H1 (cell line): ENCODE data around the gene TGOLN2. TPM values are rescaled to one million over a fixed set of nuclear protein-coding genes. Genes with fewer than 3 reads are reported as not detected.

ENCODE experiments used
- CTCF ChIA-PET: fragments of 300-600 bp; sonication (Branson Sonifier 250); formaldehyde crosslinking; loops from one replicate; lab custom pipeline; 2021; ENCODE audit not compliant: partially characterized antibody; lab: Charles Lee
- POLR2A ChIA-PET: fragments of 300-600 bp; sonication (Branson Sonifier 250); formaldehyde crosslinking; loops from one replicate; lab custom pipeline; 2021; ENCODE audit warnings: inconsistent platforms; ENCODE audit not compliant: partially characterized antibody; lab: Charles Lee
- DNase-seq, 2 experiments: peaks; one replicate each; pipeline versions ENCODE4 v3.0.0 to v3.0.0-alpha.2; 2010 to 2022; ENCODE audit warnings: low spot score in 2 of 2, low read depth in 1 of 2, mixed read lengths in 1 of 2
- FAIRE-seq: peaks from 2 replicates; lab custom pipeline; 2011; peaks lifted over from hg19 to GRCh38; lab: Jason Lieb, UNC
- H2AFZ ChIP-seq: 2 replicates; pipeline ENCODE4 v1.8.1; 2012; ENCODE audit warnings: low read length, inconsistent platforms
- H2AK5ac ChIP-seq: 2 replicates; pipeline ENCODE4 v1.6.1; 2013; ENCODE audit warnings: low read depth, low read length
- H2BK120ac ChIP-seq: replicated peaks from 2 replicates; pipeline ENCODE3; 2013; ENCODE audit warnings: low read depth, low read length, inconsistent platforms
- H2BK12ac ChIP-seq: 2 replicates; pipeline ENCODE4 v1.6.1; 2013; ENCODE audit warnings: low read depth, low read length
- H2BK15ac ChIP-seq: 2 replicates; pipeline ENCODE4 v1.6.1; 2013; ENCODE audit warnings: low read length
- H2BK20ac ChIP-seq: 2 replicates; pipeline ENCODE4 v1.6.1; 2013; ENCODE audit warnings: low read length
- H2BK5ac ChIP-seq: 2 replicates; pipeline ENCODE4 v1.6.1; 2013; ENCODE audit warnings: low read depth, low read length
- H3K14ac ChIP-seq: 2 replicates; pipeline ENCODE4 v1.6.1; 2013; ENCODE audit warnings: inconsistent platforms; ENCODE audit not compliant: insufficient read length
- H3K18ac ChIP-seq: 2 replicates; pipeline ENCODE4 v1.6.1; 2013; ENCODE audit warnings: low read length; ENCODE audit errors: extremely low read depth
- H3K23ac ChIP-seq: 2 replicates; pipeline ENCODE4 v1.6.1; 2013; ENCODE audit warnings: inconsistent platforms; ENCODE audit not compliant: insufficient read length
- H3K23me2 ChIP-seq: 2 replicates; pipeline ENCODE4 v1.6.1; 2013; ENCODE audit warnings: low read depth, low read length
- H3K27ac ChIP-seq: 2 replicates; pipeline ENCODE4 v1.6.1; 2011; ENCODE audit warnings: low read depth, low read length, inconsistent platforms
- H3K27me3 ChIP-seq, 4 experiments: replicated peaks in 1 of 4; 1 replicate in 1 of 4; 2 replicates in 3 of 4; pipeline versions ENCODE4 v1.6.1 to v1.8.1; 2011 to 2013; ENCODE audit warnings: low read length in 3 of 4, mild to moderate bottlenecking in 3 of 4, inconsistent platforms in 2 of 4, mixed read lengths in 2 of 4, moderate library complexity in 1 of 4; ENCODE audit not compliant: control insufficient read depth in 3 of 4, insufficient read depth in 3 of 4; ENCODE audit errors: extremely low read depth in 1 of 4
- H3K36me3 ChIP-seq, 4 experiments: 2 replicates each; pipeline versions ENCODE4 v1.6.1 to v1.8.1; 2011 to 2013; ENCODE audit warnings: mild to moderate bottlenecking in 4 of 4, low read length in 3 of 4, moderate library complexity in 2 of 4, control low read depth in 1 of 4, inconsistent platforms in 1 of 4; ENCODE audit not compliant: insufficient read depth in 4 of 4, control insufficient read depth in 2 of 4
- H3K4ac ChIP-seq: replicated peaks from 2 replicates; pipeline ENCODE3; 2013; ENCODE audit warnings: low read length, low read depth, mixed read lengths, inconsistent platforms; ENCODE audit not compliant: insufficient read length
- H3K4me1 ChIP-seq, 4 experiments: replicated peaks in 1 of 4; 1 replicate in 1 of 4; 2 replicates in 3 of 4; pipeline versions ENCODE4 v1.6.1 to v1.8.1; 2011 to 2013; ENCODE audit warnings: low read length in 3 of 4, inconsistent platforms in 2 of 4, mixed read lengths in 1 of 4; ENCODE audit not compliant: insufficient read depth in 4 of 4, control insufficient read depth in 3 of 4
- H3K4me2 ChIP-seq, 2 experiments: 2 replicates each; pipeline versions ENCODE4 v1.6.1 to v1.8.1; 2011 to 2013; ENCODE audit warnings: low read depth in 2 of 2, low read length in 2 of 2, control low read depth in 1 of 2, inconsistent platforms in 1 of 2, mild to moderate bottlenecking in 1 of 2; ENCODE audit not compliant: insufficient read depth in 1 of 2
- H3K4me3 ChIP-seq, 4 experiments: fragments of 200-600, 300-600 bp in 1 of 4; sonication (generic), shearing (Covaris generic), sonication (Bioruptor Twin) in 1 of 4; 2 replicates each; pipeline versions ENCODE4 v1.5.1 to v1.8.1; 2011 to 2016; ENCODE audit warnings: low read length in 4 of 4, low read depth in 3 of 4, control low read depth in 2 of 4, inconsistent platforms in 2 of 4, mild to moderate bottlenecking in 2 of 4, mixed read lengths in 1 of 4, moderate library complexity in 1 of 4; ENCODE audit not compliant: insufficient read depth in 2 of 4; ENCODE audit errors: extremely low read depth in 1 of 4
- H3K56ac ChIP-seq: replicated peaks from 2 replicates; pipeline ENCODE3; 2013; ENCODE audit warnings: low read depth, mild to moderate bottlenecking, mixed read lengths, low read length, inconsistent platforms; ENCODE audit not compliant: insufficient read length
- H3K79me1 ChIP-seq: 2 replicates; pipeline ENCODE4 v1.6.1; 2013; ENCODE audit warnings: low read depth, low read length, control low read depth
- H3K79me2 ChIP-seq, 2 experiments: 2 replicates each; pipeline versions ENCODE4 v1.6.1 to v1.8.1; 2012 to 2013; ENCODE audit warnings: low read length in 2 of 2, mild to moderate bottlenecking in 2 of 2, inconsistent platforms in 1 of 2; ENCODE audit not compliant: insufficient read depth in 2 of 2, control insufficient read depth in 1 of 2
- H3K9ac ChIP-seq, 4 experiments: replicated peaks in 1 of 4; 1 replicate in 1 of 4; 2 replicates in 3 of 4; pipeline versions ENCODE4 v1.6.1 to v1.8.1; 2011 to 2013; ENCODE audit warnings: low read depth in 3 of 4, low read length in 3 of 4, control low read depth in 2 of 4, mild to moderate bottlenecking in 2 of 4, moderate library complexity in 2 of 4, inconsistent platforms in 1 of 4; ENCODE audit errors: extremely low read depth in 1 of 4
- H3K9me3 ChIP-seq, 2 experiments: 2 replicates each; pipeline versions ENCODE4 v1.6.1 to v1.8.1; 2012 to 2013; ENCODE audit warnings: mild to moderate bottlenecking in 2 of 2, moderate library complexity in 2 of 2, control low read depth in 1 of 2, inconsistent platforms in 1 of 2, low read depth in 1 of 2, low read length in 1 of 2, mixed read lengths in 1 of 2; ENCODE audit not compliant: insufficient read depth in 2 of 2
- H4K20me1 ChIP-seq, 2 experiments: replicated peaks in 1 of 2; 2 replicates each; pipeline versions ENCODE3 to v1.8.1; 2011 to 2013; ENCODE audit warnings: inconsistent platforms in 2 of 2, low read length in 2 of 2, mild to moderate bottlenecking in 1 of 2; ENCODE audit not compliant: insufficient read depth in 2 of 2, control insufficient read depth in 1 of 2
- H4K5ac ChIP-seq: 2 replicates; pipeline ENCODE4 v1.6.1; 2013; ENCODE audit warnings: low read length, low read depth, mixed read lengths, inconsistent platforms; ENCODE audit not compliant: insufficient read length
- H4K8ac ChIP-seq: 2 replicates; pipeline ENCODE4 v1.8.0; 2013; ENCODE audit warnings: mild to moderate bottlenecking, moderate library complexity, low read length, inconsistent platforms; ENCODE audit not compliant: insufficient read depth; ENCODE audit errors: extremely low read depth
- H4K91ac ChIP-seq: replicated peaks from 2 replicates; pipeline ENCODE3; 2013; ENCODE audit warnings: low read length, mixed read lengths, inconsistent platforms; ENCODE audit not compliant: insufficient read length
- JUN ChIP-seq: IDR thresholded peaks from 2 replicates; pipeline ENCODE4 v1.6.1; 2011; ENCODE audit warnings: low read depth, mild to moderate bottlenecking, improper control_type of control experiment, low read length
- RBBP5 ChIP-seq: IDR thresholded peaks from 2 replicates; pipeline ENCODE4 v1.7.1; 2012; ENCODE audit warnings: low read depth, mild to moderate bottlenecking, inconsistent platforms, low read length, moderate library complexity, borderline replicate concordance
- WGBS, 2 experiments: shearing (Covaris generic) in 1 of 2; methylation state at CpG; one replicate each; pipeline versions ENCODE4 v1.1.6 to v1.1.7; 2013 to 2015; ENCODE audit warnings: low lambda C conversion rate in 2 of 2, mixed read lengths in 2 of 2, inconsistent platforms in 1 of 2, low coverage in 1 of 2, missing lambda C conversion rate in 1 of 2; ENCODE audit not compliant: insufficient replicate concordance in 2 of 2, insufficient coverage in 1 of 2, insufficient read length in 1 of 2; ENCODE audit errors: extremely low coverage in 1 of 2, missing lambda C conversion rate in 1 of 2; 5-methylcytosine and 5-hydroxymethylcytosine counted together
- polyA plus RNA-seq, 7 experiments: library from polyadenylated mRNA; depleted of rRNA in 3 of 7; stranded (reverse) in 5 of 7; unstranded in 2 of 7; fragments of >200 nt in 5 of 7; fragments of 200-250 nt in 2 of 7; gene quantifications; 1 replicate in 5 of 7; 2 replicates in 1 of 7; 4 replicates in 1 of 7; pipeline versions ENCODE4 v1.2.1 to v1.2.3, GENCODE V29; 2011 to 2013; ENCODE audit warnings: missing spikeins in 2 of 7, mixed read lengths in 2 of 7
- total RNA-seq: library from RNA; stranded (reverse); fragmentation: NEBNext Ultra II Directional; extraction: Animal tissue kit (Norgen Biotek cat#: 25700); gene quantifications from 2 replicates; pipeline ENCODE4 v1.2.1, GENCODE V29; 2021

TGOLN2 gene
- total and polyA plus RNA-seq, 2 of the 8 experiments (the other 6 are each of a cell fraction or from before 2014, with no cell fraction given), result 33.9 to 38.9 TPM

GRCh38 chr2:85355521-85355920 lies 27.7 kb upstream of the TGOLN2 start:
- Histone ChIP-seq H3K27me3 (no peaks in the 10 kb centered on the region), H3K4me1 (peaks cover 0 to 3% (median 1%) of the 10 kb centered on the region in 4 experiments; a peak in 2 of 7 replicates), H3K79me1 (no peaks in the 10 kb centered on the region), H4K91ac (no peak overlapping the region), H2BK5ac (no peak overlapping the region), H4K20me1 (no peaks in the 10 kb centered on the region), H3K4me3 (peak overlapping the region in 3 of 4 experiments; percentile 75 to 95 (median 86); a peak in 6 of 8 replicates), H2BK12ac (no peak overlapping the region), H3K14ac (no peak overlapping the region), H3K18ac (no peak overlapping the region), H3K4ac (no peak overlapping the region), H3K9ac (no peak overlapping the region), H2BK15ac (no peak overlapping the region), H3K36me3 (0 out of 8 replicates have a peak, but pooled peaks cover 0 to 2% (median 0%) of the 10 kb centered on the region in 4 experiments), H3K23ac (no peak overlapping the region), H2AFZ (no peak overlapping the region), H4K5ac (no peak overlapping the region), H3K23me2 (peaks cover 8% of the 10 kb centered on the region), H2BK120ac (no peak overlapping the region), H3K27ac (no peak overlapping the region), H2AK5ac (no peak overlapping the region), H3K4me2 (peak overlapping the region; percentile 85 to 96), H3K56ac (no peak overlapping the region), H4K8ac (no peak overlapping the region), H3K9me3 (no peaks in the 10 kb centered on the region), H3K79me2 (no peaks in the 10 kb centered on the region), H2BK20ac (no peak overlapping the region)
- no peak for DNase-seq
- FAIRE-seq, result no peak
- CTCF ChIA-PET, result interaction anchor here (0.9 to 2.9 kb wide), 6 partner anchors 9 to 195 kb away, joined by 3 to 11 read pairs (median 6); no protein-coding TSS in a partner anchor
- POLR2A ChIA-PET, result interaction anchor here (1.1 to 4.5 kb wide), 13 partner anchors 10 to 301 kb away, joined by 3 to 23 read pairs (median 8); partner anchors contain the start of genes MAT2A, TGOLN2 and VAMP8
- 75% methylated on average over 3 of the region's 3 CpGs; no CpG with 5 or more reads in 1 of the 2 experiments for WGBS, 2 experiments
- TF ChIP-seq JUN, result no peak
- no peak for TF ChIP-seq RBBP5
